Osteoblast (primary cell): ENCODE data around the gene NPRL2. TPM values are rescaled to one million over a fixed set of nuclear protein-coding genes. Genes with fewer than 3 reads are reported as not detected.
A peak's percentile ranks its signal among the peaks of the same experiment; 100 is the strongest.

Experiments
- DNase-seq: peaks from one replicate; pipeline ENCODE4 v3.0.0; 2011; ENCODE audit warnings: low spot score, mixed read lengths; ENCODE audit not compliant: insufficient read length; ENCODE audit errors: missing footprints
- H2AFZ ChIP-seq: 2 replicates; pipeline ENCODE4 v1.6.0; 2011; ENCODE audit warnings: mild to moderate bottlenecking, low read length
- H3K27ac ChIP-seq: 2 replicates; pipeline ENCODE4 v1.5.1; 2011; ENCODE audit warnings: mild to moderate bottlenecking, low read depth, low read length, moderate library complexity
- H3K27me3 ChIP-seq: 2 replicates; pipeline ENCODE4 v1.6.0; 2012; ENCODE audit warnings: mild to moderate bottlenecking, control low read depth, inconsistent platforms, low read length, moderate library complexity; ENCODE audit not compliant: insufficient read depth
- H3K36me3 ChIP-seq: 2 replicates; pipeline ENCODE4 v1.5.1; 2011; ENCODE audit warnings: mild to moderate bottlenecking, low read length, control low read depth, moderate library complexity; ENCODE audit not compliant: insufficient read depth
- H3K4me1 ChIP-seq: 2 replicates; pipeline ENCODE4 v1.5.1; 2011; ENCODE audit warnings: mild to moderate bottlenecking, low read length, control low read depth, moderate library complexity; ENCODE audit not compliant: insufficient read depth
- H3K4me2 ChIP-seq: 2 replicates; pipeline ENCODE4 v1.6.0; 2011; ENCODE audit warnings: mild to moderate bottlenecking, low read length; ENCODE audit not compliant: insufficient read depth
- H3K4me3 ChIP-seq: fragments of 200-600 bp; sonication (generic); 3 replicates; pipeline ENCODE4 v1.5.1; 2012; ENCODE audit warnings: mild to moderate bottlenecking, low read length, inconsistent platforms; ENCODE audit not compliant: insufficient read depth
- H3K79me2 ChIP-seq: 2 replicates; pipeline ENCODE4 v1.6.0; 2012; ENCODE audit warnings: mild to moderate bottlenecking, low read length, control low read depth, inconsistent platforms; ENCODE audit not compliant: insufficient read depth
- H3K9me3 ChIP-seq: 2 replicates; pipeline ENCODE4 v1.5.1; 2011; ENCODE audit warnings: low read depth, low read length, control low read depth
- H4K20me1 ChIP-seq: 2 replicates; pipeline ENCODE4 v1.6.0; 2012; ENCODE audit warnings: mild to moderate bottlenecking, low read length, control low read depth; ENCODE audit not compliant: insufficient read depth
- total RNA-seq: library from RNA; depleted of rRNA; stranded (reverse); fragments of >200 nt; gene quantifications from 2 replicates; pipeline ENCODE4 v1.2.3, GENCODE V29; 2012
- TF ChIP-seq, protein P1 (sequence below): IDR thresholded peaks from 2 replicates; pipeline ENCODE4 v1.5.1; 2011; ENCODE audit warnings: mild to moderate bottlenecking, low read depth, low read length, moderate library complexity; ENCODE audit errors: extremely low read depth

NPRL2 gene
- total RNA-seq, 1 donor: 21.7 TPM

DNA sequence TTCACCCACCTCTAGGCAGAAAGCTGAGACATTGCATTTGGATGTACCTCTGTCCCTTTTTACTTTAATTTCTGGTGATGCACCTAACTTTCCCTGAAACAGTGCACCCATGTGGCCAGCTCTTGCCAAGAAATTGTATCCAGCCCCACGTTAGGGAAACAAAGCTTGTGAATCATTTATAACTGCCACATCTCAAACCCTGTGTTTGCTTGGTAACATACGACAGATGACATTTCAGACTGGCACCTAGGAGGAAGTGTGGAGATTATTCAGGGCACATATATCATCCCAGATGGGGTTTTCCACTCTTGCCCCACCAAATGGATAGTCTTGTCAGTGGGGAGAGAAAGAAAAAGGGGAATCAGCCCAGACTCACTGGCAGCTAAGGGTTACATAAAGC lies 2.2 kb upstream of the NPRL2 start:
- peak; percentile 96 for DNase-seq
- Histone ChIP-seq H3K36me3 (peaks cover 58% of the 10 kb centered on the region), H3K9me3 (no peaks in the 10 kb centered on the region), H2AFZ (no peak overlapping the region), H3K79me2 (peaks cover 83% of the 10 kb centered on the region), H3K4me2 (no peak overlapping the region), H3K4me3 (no peak overlapping the region), H3K27me3 (no peaks in the 10 kb centered on the region), H4K20me1 (peaks cover 58% of the 10 kb centered on the region), H3K27ac (peak overlapping the region; percentile 64), H3K4me1 (peaks cover 46% of the 10 kb centered on the region)
- TF ChIP-seq, protein P1, sequence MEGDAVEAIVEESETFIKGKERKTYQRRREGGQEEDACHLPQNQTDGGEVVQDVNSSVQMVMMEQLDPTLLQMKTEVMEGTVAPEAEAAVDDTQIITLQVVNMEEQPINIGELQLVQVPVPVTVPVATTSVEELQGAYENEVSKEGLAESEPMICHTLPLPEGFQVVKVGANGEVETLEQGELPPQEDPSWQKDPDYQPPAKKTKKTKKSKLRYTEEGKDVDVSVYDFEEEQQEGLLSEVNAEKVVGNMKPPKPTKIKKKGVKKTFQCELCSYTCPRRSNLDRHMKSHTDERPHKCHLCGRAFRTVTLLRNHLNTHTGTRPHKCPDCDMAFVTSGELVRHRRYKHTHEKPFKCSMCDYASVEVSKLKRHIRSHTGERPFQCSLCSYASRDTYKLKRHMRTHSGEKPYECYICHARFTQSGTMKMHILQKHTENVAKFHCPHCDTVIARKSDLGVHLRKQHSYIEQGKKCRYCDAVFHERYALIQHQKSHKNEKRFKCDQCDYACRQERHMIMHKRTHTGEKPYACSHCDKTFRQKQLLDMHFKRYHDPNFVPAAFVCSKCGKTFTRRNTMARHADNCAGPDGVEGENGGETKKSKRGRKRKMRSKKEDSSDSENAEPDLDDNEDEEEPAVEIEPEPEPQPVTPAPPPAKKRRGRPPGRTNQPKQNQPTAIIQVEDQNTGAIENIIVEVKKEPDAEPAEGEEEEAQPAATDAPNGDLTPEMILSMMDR: peak; percentile 54

DNA sequence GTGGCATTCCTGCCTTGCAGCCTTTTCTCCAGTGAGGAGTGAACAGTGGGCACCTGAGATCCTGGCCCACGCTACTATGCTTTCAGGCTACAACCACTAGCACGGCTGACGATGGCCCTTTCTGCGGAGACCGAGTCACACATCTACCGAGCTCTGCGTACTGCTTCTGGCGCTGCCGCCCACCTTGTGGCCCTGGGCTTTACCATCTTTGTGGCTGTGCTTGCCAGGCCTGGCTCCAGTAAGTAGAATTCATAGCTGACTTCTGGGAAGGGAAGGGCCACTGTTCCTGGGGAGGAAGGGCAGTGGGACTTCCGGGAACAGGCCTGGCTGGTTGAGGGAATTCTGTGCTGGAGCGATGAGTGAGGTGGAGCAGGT lies 735 bp upstream of the NPRL2 start:
- peak overlapping the region; percentile 98 for H3K4me2 ChIP-seq
- H3K79me2 ChIP-seq: peaks cover 68% of the 10 kb centered on the region
- peak overlapping the region; percentile 97 for H3K4me3 ChIP-seq
- peak overlapping the region; percentile 80 for H3K27ac ChIP-seq
- H3K9me3 ChIP-seq: no peaks in the 10 kb centered on the region
- H4K20me1 ChIP-seq: peaks cover 44% of the 10 kb centered on the region
- no peak for DNase-seq
- TF ChIP-seq, protein P1: no peak
- no peaks in the 10 kb centered on the region for H3K27me3 ChIP-seq
- H2AFZ ChIP-seq: peak overlapping the region; percentile 96
- H3K36me3 ChIP-seq: peaks cover 53% of the 10 kb centered on the region
- peaks cover 31% of the 10 kb centered on the region for H3K4me1 ChIP-seq

DNA sequence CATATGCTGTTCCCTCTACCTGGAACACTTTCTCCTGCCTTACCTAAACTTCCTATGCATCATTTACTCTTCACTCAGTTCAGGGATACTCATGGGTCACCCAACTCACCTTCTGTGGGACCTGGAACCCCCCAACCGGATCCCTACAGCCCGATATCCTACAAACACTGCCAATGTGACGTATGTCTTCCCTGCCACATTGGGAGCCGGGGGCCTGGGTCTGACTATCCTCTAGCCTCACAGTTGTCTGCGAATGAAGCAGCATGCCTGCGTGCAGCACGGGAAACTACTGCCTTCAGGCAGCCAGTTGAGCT lies 405 bp downstream of the NPRL2 start:
- Histone ChIP-seq H3K36me3 (peaks cover 43% of the 10 kb centered on the region), H3K4me3 (peak overlapping the region; percentile 97), H3K4me2 (peak overlapping the region; percentile 98), H3K27me3 (no peaks in the 10 kb centered on the region), H2AFZ (peak overlapping the region; percentile 96), H3K27ac (peak overlapping the region; percentile 80), H4K20me1 (peaks cover 32% of the 10 kb centered on the region), H3K79me2 (peaks cover 57% of the 10 kb centered on the region), H3K9me3 (no peaks in the 10 kb centered on the region), H3K4me1 (peaks cover 32% of the 10 kb centered on the region)
- DNase-seq: peak; percentile 85
- TF ChIP-seq, protein P1: no peak

DNA sequence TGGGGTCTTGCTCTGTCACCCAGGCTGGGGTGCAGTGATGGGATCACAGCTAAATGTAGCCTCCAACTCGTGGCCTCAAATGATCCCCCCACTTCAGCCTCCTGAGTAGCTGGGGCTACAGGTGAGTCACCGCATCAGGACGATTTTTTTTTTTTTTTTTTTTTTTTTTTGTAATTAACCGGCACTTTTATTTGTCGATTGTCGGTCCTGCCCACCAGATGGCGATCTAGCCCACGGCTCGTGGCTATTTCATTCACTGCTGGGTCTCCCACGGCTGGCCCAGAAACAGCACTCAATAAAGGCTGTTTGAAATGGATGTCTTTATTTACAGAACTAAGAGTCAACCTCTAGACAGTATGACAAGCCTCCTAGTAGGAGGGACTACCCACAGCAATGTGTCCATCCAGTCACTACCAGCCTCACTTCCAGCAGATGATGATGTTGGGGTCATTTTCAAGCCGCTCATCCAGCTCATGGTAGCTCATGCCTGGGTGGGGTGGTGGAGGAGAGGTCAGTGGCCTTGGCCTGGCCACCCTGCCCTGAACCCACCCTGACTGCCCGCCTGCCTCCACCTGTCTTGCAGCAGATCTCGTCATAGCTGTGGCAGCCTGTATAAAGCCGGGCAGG lies 3.3 kb downstream of the NPRL2 start:
- Histone ChIP-seq H2AFZ (no peak overlapping the region), H3K27ac (peak overlapping the region; percentile 29)
- DNase-seq: peak; percentile 96

More for the DNA sequence above, 3.3 kb downstream of the NPRL2 start:
- Histone ChIP-seq H4K20me1 (peaks cover 8% of the 10 kb centered on the region), H3K27me3 (no peaks in the 10 kb centered on the region), H3K79me2 (peaks cover 32% of the 10 kb centered on the region), H3K4me1 (peaks cover 28% of the 10 kb centered on the region), H3K4me3 (no peak overlapping the region), H3K36me3 (peaks cover 21% of the 10 kb centered on the region), H3K9me3 (no peaks in the 10 kb centered on the region), H3K4me2 (no peak overlapping the region)
- TF ChIP-seq, protein P1: peak; percentile 82
